GM21360 (cell line): ENCODE data around the gene MGME1.

Experiments
- ATAC-seq: cut with Tn5 transposase; IDR thresholded peaks from one replicate; pipeline ENCODE4 v1.9.1; 2021; ENCODE audit warnings: mild to moderate bottlenecking, moderate library complexity; ENCODE audit not compliant: unreplicated experiment

Gene MGME1

DNA sequence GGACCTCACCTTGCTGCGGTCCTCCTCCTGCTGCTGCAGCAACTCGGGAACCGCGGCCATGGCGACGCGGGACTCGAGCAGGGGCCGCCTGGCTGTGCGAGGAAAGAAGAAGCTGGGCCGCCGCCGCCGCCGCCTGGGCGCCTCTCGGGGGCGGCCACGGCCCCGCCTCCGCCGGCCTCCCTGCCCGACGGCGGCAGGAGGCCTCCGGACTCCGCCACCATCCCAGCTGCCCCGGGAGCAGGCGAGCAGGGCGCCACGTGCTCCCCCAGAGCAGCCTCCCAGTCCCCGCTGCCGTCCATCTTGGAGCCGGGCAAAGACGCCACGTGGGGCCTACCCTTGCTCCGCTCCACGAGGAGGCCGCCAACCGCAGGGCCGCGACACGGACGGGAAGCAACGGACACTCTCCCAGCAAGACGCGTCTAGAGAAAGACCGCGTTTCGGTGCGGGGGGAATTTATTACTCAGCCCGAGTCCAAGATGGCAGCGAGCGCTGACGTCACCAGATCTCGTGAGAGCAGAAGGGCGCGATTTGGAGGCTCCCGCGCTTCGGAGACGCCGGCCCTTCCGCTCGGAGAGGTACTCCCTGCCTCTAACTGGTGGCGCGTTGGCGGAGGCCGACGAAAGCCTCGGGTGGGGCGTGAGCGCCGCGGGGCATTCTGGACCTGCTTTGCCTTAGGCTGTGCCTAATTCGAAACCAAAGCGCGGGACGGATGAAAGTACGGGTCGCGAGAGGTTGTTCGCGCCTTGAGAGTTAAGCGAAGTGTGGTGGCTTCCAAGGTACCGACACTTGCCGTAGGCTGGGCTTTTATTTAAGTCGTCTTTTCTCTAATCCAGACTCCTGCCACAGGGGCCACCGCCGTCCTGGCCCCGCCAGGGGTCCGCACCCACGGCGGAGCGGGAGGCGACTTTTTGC lies at the start of gene MGME1, which contains the start of gene SNX5:
MGME1 (plus strand) TSS at position 653 of the 912 bp plus-strand sequence. CDS start 842 bp downstream, outside the sequence.
SNX5 (minus strand) TSS at position 429 of the 912 bp plus-strand sequence; CDS start at position 60, 369 bp downstream.
- peak; percentile 78 for ATAC-seq

DNA sequence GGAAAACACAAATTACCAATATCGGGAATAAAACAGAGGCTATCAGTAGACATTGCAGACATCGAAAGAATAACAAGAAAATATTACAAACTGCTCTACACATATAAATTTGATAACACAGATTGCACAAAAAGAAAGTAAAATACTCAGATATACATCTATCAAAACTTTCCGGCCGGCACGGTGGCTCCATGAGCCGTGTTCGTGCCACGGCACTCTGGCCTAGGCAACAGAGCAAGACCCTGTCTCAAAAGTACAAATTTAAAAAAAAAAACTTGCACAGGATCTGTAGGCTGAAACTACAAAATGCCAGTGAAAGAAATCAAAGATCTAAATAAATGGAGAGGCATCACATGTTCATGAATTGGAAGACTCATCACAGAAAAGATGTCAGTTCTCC lies 49.7 kb upstream of the MGME1 start:
- no peak for ATAC-seq

GRCh38 chr20:17921774-17922173 lies 47.0 kb upstream of the MGME1 start:
- ATAC-seq = no peak

GRCh38 chr20:17925141-17925939 lies 43.5 kb upstream of the MGME1 start:
- no peak for ATAC-seq

- ATAC-seq = no peak
These were observed 42.9 kb upstream of the MGME1 start for GRCh38 chr20:17925940-17926300.

DNA sequence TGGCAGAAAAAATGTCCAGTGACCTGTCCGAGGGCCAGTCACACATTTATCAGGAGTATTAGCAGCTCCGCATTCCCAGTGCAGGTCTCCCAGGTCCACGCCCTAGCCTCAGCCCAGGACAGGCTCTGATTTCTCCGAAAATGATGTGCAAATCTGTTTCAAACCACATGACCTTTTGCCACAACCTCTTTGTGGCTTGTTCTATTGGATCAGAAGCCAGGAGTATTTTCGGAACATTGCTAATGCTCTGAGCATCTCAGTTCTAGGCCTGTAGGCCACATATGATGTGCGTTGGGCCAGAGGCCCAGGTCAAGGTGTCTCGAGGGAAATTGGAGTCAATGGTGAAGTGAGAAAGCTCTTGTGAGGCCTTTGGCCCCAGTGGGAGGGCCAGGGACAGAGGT lies 40.6 kb upstream of the MGME1 start:
- no peak for ATAC-seq

DNA sequence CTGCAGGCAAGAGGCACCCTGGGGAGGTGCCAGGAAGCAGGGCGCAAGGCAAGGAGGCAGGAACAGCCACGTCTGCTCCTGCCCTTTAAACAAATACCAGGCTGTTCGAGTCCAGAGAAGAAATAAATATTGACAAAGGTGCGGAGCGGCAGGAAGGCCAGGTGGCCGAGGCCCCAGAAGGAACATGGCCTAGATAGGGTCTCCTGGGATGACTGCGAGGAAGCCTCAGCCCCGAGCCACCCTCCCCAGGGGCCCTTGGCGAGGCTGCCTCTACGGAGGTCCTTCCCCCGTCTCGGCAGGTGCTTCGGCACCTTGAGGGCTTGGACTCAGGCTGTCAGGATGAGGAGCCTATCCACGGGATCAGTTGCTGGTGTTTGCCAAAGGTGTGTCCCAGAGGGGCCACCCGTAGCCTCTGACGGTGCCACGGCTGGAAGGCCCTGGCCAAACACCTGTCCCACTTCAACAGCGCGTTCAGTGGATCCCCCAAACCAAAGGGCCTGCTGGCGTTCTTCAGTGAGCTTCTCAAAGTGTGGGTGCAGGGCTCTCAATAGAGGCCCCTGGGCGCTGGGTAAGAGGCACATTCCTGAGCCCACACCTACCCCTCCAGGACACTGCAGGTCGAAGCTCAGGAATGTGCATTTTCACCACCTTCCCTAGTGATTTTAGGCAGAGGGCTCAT lies 40.0 kb upstream of the MGME1 start:
- ATAC-seq = no peak

GRCh38 chr20:17931513-17931912 lies 37.3 kb upstream of the MGME1 start:
- no peak for ATAC-seq

DNA sequence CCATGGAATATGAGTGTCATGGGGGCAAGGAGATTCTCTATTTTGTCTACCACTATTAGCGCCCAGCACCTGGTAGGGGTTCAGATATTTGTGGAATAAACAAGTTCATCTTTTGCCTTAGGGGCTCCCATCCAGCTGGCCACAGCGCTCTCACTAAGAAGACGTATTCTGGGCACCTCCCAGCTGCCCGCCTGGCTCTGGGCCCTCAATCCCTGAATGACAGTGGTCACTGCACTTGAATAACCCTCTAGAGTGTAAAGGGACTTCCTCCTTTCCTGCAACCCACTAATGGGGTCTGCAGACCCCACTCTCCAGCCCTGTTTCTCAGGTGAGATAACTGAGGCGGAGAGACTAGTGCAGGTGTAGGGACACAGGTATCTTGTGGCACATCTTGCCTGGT lies 36.4 kb upstream of the MGME1 start:
- no peak for ATAC-seq

GRCh38 chr20:17933121-17933520 lies 35.7 kb upstream of the MGME1 start:
- no peak for ATAC-seq

- no peak for ATAC-seq
These were observed 35.1 kb upstream of the MGME1 start for GRCh38 chr20:17933711-17934110.

GRCh38 chr20:17934141-17934862 lies 34.5 kb upstream of the MGME1 start:
- ATAC-seq = no peak

- ATAC-seq = no peak
These were observed 33.6 kb upstream of the MGME1 start for GRCh38 chr20:17935186-17935585.

- ATAC-seq = no peak
These were observed 33.1 kb upstream of the MGME1 start for GRCh38 chr20:17935761-17936160.

- ATAC-seq = no peak
These were observed 32.5 kb upstream of the MGME1 start for GRCh38 chr20:17936286-17936760.

GRCh38 chr20:17936761-17937732 lies 31.8 kb upstream of the MGME1 start:
- ATAC-seq = no peak

- peak; percentile 69 for ATAC-seq
These were observed 29.8 kb upstream of the MGME1 start for GRCh38 chr20:17938871-17939619.

GRCh38 chr20:17939622-17940223 lies 29.1 kb upstream of the MGME1 start:
- no peak for ATAC-seq
